CD4-positive, alpha-beta memory T cell (primary cell): ENCODE results near the gene SHC3. TPM values are rescaled to one million over a fixed set of nuclear protein-coding genes. Genes with fewer than 3 reads are reported as not detected.

Experiments used
- CTCF ChIA-PET: fragments of 350-600 bp; sonication (Branson Sonifier 250); formaldehyde crosslinking; loops from one replicate; lab custom pipeline; 2021; ENCODE audit warnings: inconsistent platforms; ENCODE audit not compliant: partially characterized antibody; lab: Charles Lee
- POLR2A ChIA-PET: fragments of 350-600 bp; sonication (Branson Sonifier 250); formaldehyde crosslinking; loops from one replicate; lab custom pipeline; 2021; ENCODE audit not compliant: partially characterized antibody; lab: Charles Lee
- DNase-seq, 5 donors: peaks; one replicate each; pipeline versions ENCODE4 v3.0.0 to v3.0.0-alpha.2; 2020 to 2022; ENCODE audit warnings: mixed read lengths in 1 of 5
- H3K27ac ChIP-seq: one replicate; pipeline ENCODE4 v1.7.0; 2013; ENCODE audit warnings: low read depth, low read length
- H3K27me3 ChIP-seq: 2 replicates; pipeline ENCODE4 v1.7.0; 2013; ENCODE audit warnings: mild to moderate bottlenecking, low read length, moderate library complexity; ENCODE audit not compliant: insufficient read depth
- H3K36me3 ChIP-seq: 2 replicates; pipeline ENCODE4 v1.7.0; 2013; ENCODE audit warnings: mild to moderate bottlenecking, low read length, moderate library complexity; ENCODE audit not compliant: insufficient read depth
- H3K4me1 ChIP-seq: 2 replicates; pipeline ENCODE4 v1.7.0; 2013; ENCODE audit warnings: mild to moderate bottlenecking, low read length, moderate library complexity; ENCODE audit not compliant: insufficient read depth
- H3K4me3 ChIP-seq, 2 donors: one replicate each; pipeline ENCODE4 v1.7.0; 2013; ENCODE audit warnings: low read length in 2 of 2, mild to moderate bottlenecking in 1 of 2
- H3K9me3 ChIP-seq, 2 donors: one replicate each; pipeline ENCODE4 v1.7.0; 2013; ENCODE audit warnings: low read length in 2 of 2, control low read depth in 1 of 2; ENCODE audit not compliant: control insufficient read depth in 1 of 2
- H3K27ac Mint-ChIP-seq, 7 donors: one replicate each; pipeline ENCODE4 v1.8.0; 2020 to 2021; ENCODE audit warnings: mixed read lengths in 7 of 7, mild to moderate bottlenecking in 6 of 7, inconsistent platforms in 3 of 7, moderate library complexity in 3 of 7
- H3K27me3 Mint-ChIP-seq, 2 donors: one replicate each; pipeline ENCODE4 v1.8.0; 2020 to 2021; ENCODE audit warnings: mixed read lengths in 2 of 2
- H3K36me3 Mint-ChIP-seq, 2 donors: one replicate each; pipeline ENCODE4 v1.8.0; 2020 to 2021; ENCODE audit warnings: mixed read lengths in 2 of 2, inconsistent platforms in 1 of 2, mild to moderate bottlenecking in 1 of 2
- H3K4me1 Mint-ChIP-seq, 4 donors: one replicate each; pipeline ENCODE4 v1.8.0; 2020 to 2021; ENCODE audit warnings: mixed read lengths in 4 of 4, mild to moderate bottlenecking in 1 of 4
- H3K4me3 Mint-ChIP-seq, 8 donors: one replicate each; pipeline ENCODE4 v1.8.0; 2020 to 2021; ENCODE audit warnings: mixed read lengths in 8 of 8, mild to moderate bottlenecking in 7 of 8, moderate library complexity in 6 of 8, inconsistent platforms in 3 of 8
- H3K9me3 Mint-ChIP-seq, 8 donors: one replicate each; pipeline ENCODE4 v1.8.0; 2020 to 2021; ENCODE audit warnings: mixed read lengths in 8 of 8, mild to moderate bottlenecking in 5 of 8, inconsistent platforms in 3 of 8, moderate library complexity in 1 of 8
- intact Hi-C: fragments of 100-400 bp; cut with micrococcal nuclease; formaldehyde crosslinking; loops from one replicate; pipeline ENCODE4 v1.15.1; 2023
- polyA plus RNA-seq, 2 donors: library from polyadenylated mRNA; unstranded; fragments of 300-500 nt; fragmentation: Illumina TruSeq; gene quantifications; one replicate each; pipeline ENCODE4 v1.2.3, GENCODE V29; 2021
- total RNA-seq, 2 experiments: library from RNA; stranded (reverse); gene quantifications; one replicate each; pipeline ENCODE4 v1.2.3, GENCODE V29; 2021

The SHC3 gene
- total and polyA plus RNA-seq, 4 experiments from 2014 or later = 0.06 TPM; not detected in 3

DNA sequence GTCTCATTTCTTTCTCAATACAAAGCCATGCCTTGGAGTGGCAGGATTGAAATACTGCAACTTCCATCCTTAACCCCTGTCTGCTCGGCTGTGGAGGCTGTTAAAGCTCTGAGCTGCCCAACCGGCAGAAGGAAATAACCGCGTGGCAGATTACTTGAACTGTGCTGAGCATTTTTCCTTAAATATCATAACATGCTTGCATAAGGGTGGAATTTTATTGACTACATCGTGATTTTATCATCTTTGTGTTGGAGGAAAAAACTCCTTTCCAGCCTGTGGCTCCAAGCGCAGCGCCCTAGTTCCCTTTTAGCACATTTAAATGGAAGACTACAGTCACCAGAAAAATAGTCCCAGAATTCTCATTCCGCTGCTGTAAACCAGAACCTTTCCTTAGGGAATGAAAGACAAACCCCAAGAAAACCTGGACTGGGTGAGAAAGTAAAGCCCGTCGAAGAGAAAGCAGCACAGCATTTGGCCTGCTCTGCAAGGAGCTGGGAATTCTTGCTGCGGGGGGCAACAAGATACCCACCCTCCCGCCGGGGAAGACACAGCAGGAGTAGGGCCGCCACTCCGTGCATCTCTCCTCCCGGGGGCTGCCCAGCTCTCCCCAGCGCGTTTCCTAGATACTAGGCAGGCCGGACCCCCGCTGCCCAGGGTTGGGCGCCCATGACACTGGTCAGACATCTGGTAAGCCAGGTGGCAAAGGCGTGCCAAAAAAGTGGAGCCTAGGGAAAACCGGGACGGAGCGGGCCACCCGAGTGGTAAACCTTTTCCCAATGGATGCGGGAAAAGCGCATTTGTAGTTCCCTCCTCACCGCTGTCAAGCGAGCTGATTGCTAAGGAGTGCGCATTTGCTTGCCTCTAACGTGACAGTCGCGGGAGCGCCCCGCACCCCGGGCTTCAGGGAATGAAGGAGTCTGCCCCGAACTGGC, 1.3 kb downstream of the SHC3 start:
- Histone ChIP-seq H3K9me3 (no peaks in the 10 kb centered on the region), H3K4me3 (no peak overlapping the region), H3K36me3 (no peaks in the 10 kb centered on the region), H3K27ac (no peak overlapping the region), H3K27me3 (peaks cover 26% of the 10 kb centered on the region), H3K4me1 (peaks cover 12% of the 10 kb centered on the region)
- CTCF ChIA-PET = no interaction called here
- Mint-ChIP-seq H3K9me3 (peaks cover 0 to 2% (median 0%) of the 10 kb centered on the region in 8 donors), H3K27me3 (peaks cover 32 to 48% of the 10 kb centered on the region in 2 donors), H3K4me1 (peaks cover 8 to 19% (median 15%) of the 10 kb centered on the region in 4 donors), H3K36me3 (peaks cover 0 to 4% of the 10 kb centered on the region in 2 donors), H3K4me3 (no peak overlapping the region), H3K27ac (no peak overlapping the region)
- intact Hi-C loops = no loop called here
- no peak for DNase-seq
- POLR2A ChIA-PET = no interaction called here

DNA sequence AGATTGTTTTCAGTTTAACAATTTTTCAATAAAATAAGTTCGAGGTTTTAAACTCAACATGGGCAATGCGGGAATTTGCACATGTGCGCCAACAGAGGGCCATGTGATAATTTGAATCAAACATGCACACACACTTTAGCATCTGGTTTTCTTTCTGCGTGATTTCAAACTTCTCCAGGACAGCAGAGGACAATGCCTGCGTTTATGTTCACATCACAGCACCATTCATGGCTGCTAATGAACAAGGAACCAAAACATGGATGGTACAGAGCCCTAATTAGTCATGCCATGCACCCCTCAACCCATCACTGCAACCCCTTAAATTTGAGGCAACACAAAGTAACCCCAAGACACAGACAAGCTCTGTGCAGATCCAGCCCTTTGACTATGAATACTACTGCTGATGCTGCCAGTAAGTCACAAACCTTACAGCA, 2.8 kb downstream of the SHC3 start:
- H3K4me3 ChIP-seq = no peak overlapping the region
- no peak for DNase-seq
- ChIA-PET POLR2A (no interaction called here), CTCF (no interaction called here)
- no peak overlapping the region for H3K27ac ChIP-seq
- Mint-ChIP-seq H3K27ac (no peak overlapping the region), H3K4me3 (no peak overlapping the region), H3K9me3 (peaks cover 0 to 2% (median 0%) of the 10 kb centered on the region in 8 donors), H3K4me1 (peaks cover 8 to 19% (median 15%) of the 10 kb centered on the region in 4 donors), H3K36me3 (peaks cover 0 to 4% of the 10 kb centered on the region in 2 donors), H3K27me3 (peaks cover 32 to 42% of the 10 kb centered on the region in 2 donors)
- peaks cover 12% of the 10 kb centered on the region for H3K4me1 ChIP-seq
- peaks cover 26% of the 10 kb centered on the region for H3K27me3 ChIP-seq
- no peaks in the 10 kb centered on the region for H3K9me3 ChIP-seq
- intact Hi-C loops = no loop called here
- no peaks in the 10 kb centered on the region for H3K36me3 ChIP-seq

DNA sequence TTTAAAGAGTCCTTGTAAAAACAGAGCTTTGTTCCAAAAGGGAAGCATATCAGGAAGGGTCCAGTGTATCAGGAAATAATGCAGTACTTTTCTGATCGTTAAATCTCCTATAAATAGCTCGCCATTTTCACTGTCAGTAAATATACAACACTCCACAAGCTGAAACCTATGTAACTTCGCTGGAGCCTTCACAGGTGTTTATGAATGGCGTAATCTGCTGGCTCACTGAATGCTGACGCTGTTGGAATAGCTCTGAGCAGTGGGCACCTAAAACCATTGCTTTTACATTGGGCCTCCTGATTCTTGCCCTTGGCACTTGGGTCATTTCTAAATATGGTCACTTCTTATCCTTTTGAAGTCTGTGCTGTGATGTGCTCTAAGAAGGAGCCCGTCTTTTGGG, 4.3 kb downstream of the SHC3 start:
- H3K27me3 ChIP-seq = peaks cover 26% of the 10 kb centered on the region
- ChIA-PET POLR2A (no interaction called here), CTCF (no interaction called here)
- H3K4me3 Mint-ChIP-seq = no peak overlapping the region
- no peaks in the 10 kb centered on the region for H3K9me3 ChIP-seq
- no peak overlapping the region for H3K27ac Mint-ChIP-seq
- H3K27ac ChIP-seq = no peak overlapping the region
- DNase-seq = no peak
- H3K36me3 Mint-ChIP-seq = peaks cover 0 to 4% of the 10 kb centered on the region in 2 donors
- H3K4me1 Mint-ChIP-seq = peaks cover 3 to 7% (median 5%) of the 10 kb centered on the region in 4 donors
- no peaks in the 10 kb centered on the region for H3K36me3 ChIP-seq
- peaks cover 30 to 31% of the 10 kb centered on the region in 2 donors for H3K27me3 Mint-ChIP-seq
- H3K4me1 ChIP-seq = peaks cover under 1% of the 10 kb centered on the region
- intact Hi-C loops = no loop called here
- H3K4me3 ChIP-seq = no peak overlapping the region
- H3K9me3 Mint-ChIP-seq = peaks cover 0 to 2% (median 0%) of the 10 kb centered on the region in 8 donors

DNA sequence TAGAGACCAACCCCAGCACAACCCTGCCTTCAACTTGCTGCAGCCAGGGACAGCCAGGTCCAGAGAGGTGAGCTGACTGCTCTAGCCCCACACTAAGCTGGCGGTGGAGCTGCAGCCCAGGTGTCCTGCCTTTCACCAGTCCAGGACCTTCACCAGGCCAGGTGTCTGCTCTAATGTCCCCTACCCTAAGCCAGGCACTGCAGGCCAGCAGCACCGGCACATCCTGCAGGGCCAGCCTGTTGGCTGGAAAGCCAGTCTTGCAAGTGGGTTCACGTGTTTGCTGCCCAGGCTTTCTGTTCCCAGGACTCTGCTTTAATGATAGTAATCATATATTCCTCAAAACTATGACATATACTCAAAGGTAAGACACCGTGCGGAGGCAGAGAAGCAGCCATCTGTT, 5.5 kb downstream of the SHC3 start:
- POLR2A ChIA-PET = no interaction called here
- Histone ChIP-seq H3K4me1 (no peaks in the 10 kb centered on the region), H3K36me3 (no peaks in the 10 kb centered on the region), H3K4me3 (no peak overlapping the region), H3K27me3 (peaks cover 19% of the 10 kb centered on the region), H3K27ac (no peak overlapping the region), H3K9me3 (no peaks in the 10 kb centered on the region)
- Mint-ChIP-seq H3K27me3 (peaks cover 26 to 28% of the 10 kb centered on the region in 2 donors), H3K4me3 (no peak overlapping the region), H3K36me3 (no peaks in the 10 kb centered on the region), H3K27ac (no peak overlapping the region), H3K4me1 (no peaks in the 10 kb centered on the region), H3K9me3 (no peaks in the 10 kb centered on the region)
- DNase-seq = no peak
- CTCF ChIA-PET = interaction anchor here (0.6 to 1.6 kb wide), 2 partner anchors 19 to 105 kb away, joined by 3 to 4 read pairs; no protein-coding TSS in a partner anchor
- intact Hi-C loops = no loop called here

DNA sequence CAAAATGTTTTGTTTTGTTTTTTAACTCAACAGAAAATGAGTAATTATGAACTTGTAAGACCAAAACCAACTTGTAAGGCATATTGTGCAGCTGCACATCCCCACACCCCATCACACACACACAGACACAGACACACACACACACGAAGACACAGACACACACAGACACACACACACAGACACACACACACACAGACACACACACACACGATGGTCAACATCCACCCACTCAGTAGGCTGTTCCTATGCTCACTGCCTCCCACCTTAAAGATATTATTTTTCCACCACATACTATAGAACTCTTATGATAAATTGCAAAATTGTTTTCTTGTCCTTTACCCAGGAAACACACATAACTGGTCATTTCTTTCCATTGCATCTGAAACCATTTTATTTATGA, 6.2 kb downstream of the SHC3 start:
- no peak overlapping the region for H3K27ac Mint-ChIP-seq
- Histone ChIP-seq H3K9me3 (no peaks in the 10 kb centered on the region), H3K36me3 (no peaks in the 10 kb centered on the region), H3K27me3 (peaks cover 19% of the 10 kb centered on the region), H3K4me3 (no peak overlapping the region), H3K27ac (no peak overlapping the region), H3K4me1 (no peaks in the 10 kb centered on the region)
- peaks cover 26 to 28% of the 10 kb centered on the region in 2 donors for H3K27me3 Mint-ChIP-seq
- DNase-seq = no peak
- intact Hi-C loops = no loop called here
- H3K9me3 Mint-ChIP-seq = no peaks in the 10 kb centered on the region
- no peak overlapping the region for H3K4me3 Mint-ChIP-seq
- ChIA-PET POLR2A (no interaction called here), CTCF (interaction anchor here (1.6 to 1.8 kb wide), 2 partner anchors 10 to 18 kb away, joined by 4 read pairs; no protein-coding TSS in a partner anchor)
- no peaks in the 10 kb centered on the region for H3K36me3 Mint-ChIP-seq
- H3K4me1 Mint-ChIP-seq = no peaks in the 10 kb centered on the region

DNA sequence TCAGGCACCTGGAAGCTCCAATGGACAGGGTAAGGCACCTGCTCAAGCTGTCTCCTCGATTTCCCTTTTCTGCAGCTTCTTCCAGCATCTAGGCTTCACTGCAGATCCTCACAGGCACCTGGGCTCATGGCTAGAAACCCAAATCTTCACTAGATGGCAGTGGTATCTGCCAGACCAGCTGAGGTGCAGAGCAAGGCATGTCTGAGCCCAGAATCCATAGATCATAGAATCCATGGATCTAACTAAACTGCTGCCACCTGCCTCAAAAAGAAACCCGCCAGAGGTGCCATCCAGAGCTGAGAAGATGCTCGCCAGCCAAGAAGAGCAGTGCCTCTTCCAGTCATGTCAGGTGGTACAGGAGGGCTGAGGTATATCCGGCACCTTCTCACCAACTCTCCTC, 6.9 kb downstream of the SHC3 start:
- Mint-ChIP-seq H3K27ac (no peak overlapping the region), H3K4me3 (no peak overlapping the region), H3K9me3 (no peaks in the 10 kb centered on the region), H3K4me1 (no peaks in the 10 kb centered on the region), H3K36me3 (no peaks in the 10 kb centered on the region), H3K27me3 (peaks cover 22 to 23% of the 10 kb centered on the region in 2 donors)
- Histone ChIP-seq H3K4me3 (no peak overlapping the region), H3K4me1 (no peaks in the 10 kb centered on the region), H3K27ac (no peak overlapping the region), H3K36me3 (no peaks in the 10 kb centered on the region), H3K27me3 (peaks cover 13% of the 10 kb centered on the region), H3K9me3 (no peaks in the 10 kb centered on the region)
- DNase-seq = no peak
- ChIA-PET POLR2A (no interaction called here), CTCF (interaction anchor here (1.8 kb wide), 1 partner anchor 10 kb away, joined by 4 read pairs; no protein-coding TSS in a partner anchor)
- intact Hi-C loops = no loop called here

DNA sequence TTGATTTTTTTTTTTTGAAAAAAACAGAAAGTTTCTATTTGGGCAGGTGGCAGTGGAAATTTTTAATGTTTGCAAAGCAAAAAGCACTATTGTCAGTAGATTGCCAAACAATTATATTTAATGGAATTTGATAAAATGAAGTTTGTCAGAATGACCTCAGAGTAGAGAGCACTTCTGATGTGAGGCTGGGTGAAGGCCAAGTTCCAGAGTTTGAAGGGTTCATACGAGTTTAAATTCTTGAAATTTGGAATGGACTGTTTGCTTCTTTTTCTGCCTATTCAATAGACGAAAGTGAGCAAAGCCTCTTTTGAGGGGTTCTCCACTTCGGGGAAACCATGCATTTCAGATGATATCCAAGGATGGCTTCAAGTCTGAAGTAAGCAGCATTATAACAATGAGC, 7.4 kb downstream of the SHC3 start:
- POLR2A ChIA-PET = no interaction called here
- no peaks in the 10 kb centered on the region for H3K4me1 ChIP-seq
- CTCF ChIA-PET = interaction anchor here (1.8 kb wide), 1 partner anchor 11 kb away, joined by 4 read pairs; no protein-coding TSS in a partner anchor
- DNase-seq = no peak
- no peaks in the 10 kb centered on the region for H3K36me3 Mint-ChIP-seq
- no peaks in the 10 kb centered on the region for H3K4me1 Mint-ChIP-seq
- H3K9me3 Mint-ChIP-seq = no peaks in the 10 kb centered on the region
- H3K4me3 ChIP-seq = no peak overlapping the region
- no peak overlapping the region for H3K4me3 Mint-ChIP-seq
- H3K9me3 ChIP-seq = no peaks in the 10 kb centered on the region
- H3K27ac ChIP-seq = no peak overlapping the region
- no peak overlapping the region for H3K27ac Mint-ChIP-seq
- intact Hi-C loops = no loop called here
- H3K27me3 Mint-ChIP-seq = peaks cover 20 to 23% of the 10 kb centered on the region in 2 donors
- H3K36me3 ChIP-seq = no peaks in the 10 kb centered on the region
- peaks cover 9% of the 10 kb centered on the region for H3K27me3 ChIP-seq
